ENCODE results near the gene TLN1.

Gene TLN1

DNA sequence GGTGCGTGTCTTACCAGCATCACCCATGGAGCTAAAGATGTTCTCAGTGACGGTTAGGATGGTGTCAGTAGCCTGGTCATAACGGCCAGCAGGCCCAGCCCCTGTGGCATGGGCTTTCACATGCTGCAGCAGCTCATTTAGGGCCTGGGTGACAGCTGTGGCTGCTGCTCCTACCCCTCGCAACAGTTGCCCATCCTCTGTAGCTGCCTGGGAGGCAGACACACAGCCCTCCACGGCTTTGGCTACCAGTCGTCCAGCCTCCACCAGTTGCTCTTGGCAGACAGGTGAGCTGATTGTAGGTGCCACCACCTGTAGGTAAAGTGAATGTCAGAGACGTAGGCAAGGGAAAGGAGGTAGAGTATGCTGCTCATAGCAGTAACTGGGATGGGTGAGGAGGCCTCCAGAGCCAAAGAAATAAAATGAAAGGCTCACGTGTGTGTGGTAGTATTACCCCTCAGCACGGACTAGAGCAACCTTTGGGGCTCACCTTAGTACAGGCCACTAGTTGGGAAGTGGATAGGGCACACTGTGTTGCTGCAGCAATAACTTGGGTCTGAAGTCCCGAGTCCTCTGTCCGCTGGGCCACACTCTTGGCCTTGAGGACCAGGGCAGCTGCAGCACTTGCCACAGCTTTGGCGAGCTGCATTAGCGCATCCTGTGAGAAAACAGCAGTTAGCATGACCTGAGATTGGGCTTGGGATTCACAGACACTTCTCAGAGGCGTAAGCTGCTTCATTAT, 14.7 kb downstream of the TLN1 start:
- H3K4me3 ChIP-seq (replicated peaks; ENCODE audit: low read depth, low read length) = no peak overlapping the region
- TF ChIP-seq, protein P1, sequence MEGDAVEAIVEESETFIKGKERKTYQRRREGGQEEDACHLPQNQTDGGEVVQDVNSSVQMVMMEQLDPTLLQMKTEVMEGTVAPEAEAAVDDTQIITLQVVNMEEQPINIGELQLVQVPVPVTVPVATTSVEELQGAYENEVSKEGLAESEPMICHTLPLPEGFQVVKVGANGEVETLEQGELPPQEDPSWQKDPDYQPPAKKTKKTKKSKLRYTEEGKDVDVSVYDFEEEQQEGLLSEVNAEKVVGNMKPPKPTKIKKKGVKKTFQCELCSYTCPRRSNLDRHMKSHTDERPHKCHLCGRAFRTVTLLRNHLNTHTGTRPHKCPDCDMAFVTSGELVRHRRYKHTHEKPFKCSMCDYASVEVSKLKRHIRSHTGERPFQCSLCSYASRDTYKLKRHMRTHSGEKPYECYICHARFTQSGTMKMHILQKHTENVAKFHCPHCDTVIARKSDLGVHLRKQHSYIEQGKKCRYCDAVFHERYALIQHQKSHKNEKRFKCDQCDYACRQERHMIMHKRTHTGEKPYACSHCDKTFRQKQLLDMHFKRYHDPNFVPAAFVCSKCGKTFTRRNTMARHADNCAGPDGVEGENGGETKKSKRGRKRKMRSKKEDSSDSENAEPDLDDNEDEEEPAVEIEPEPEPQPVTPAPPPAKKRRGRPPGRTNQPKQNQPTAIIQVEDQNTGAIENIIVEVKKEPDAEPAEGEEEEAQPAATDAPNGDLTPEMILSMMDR (IDR thresholded peaks at IDR 0.05; ENCODE audit: low read depth, low read length, missing control alignments) = no peak
- DNase-seq (ENCODE audit: extremely low read depth, low read depth) = no peak

DNA sequence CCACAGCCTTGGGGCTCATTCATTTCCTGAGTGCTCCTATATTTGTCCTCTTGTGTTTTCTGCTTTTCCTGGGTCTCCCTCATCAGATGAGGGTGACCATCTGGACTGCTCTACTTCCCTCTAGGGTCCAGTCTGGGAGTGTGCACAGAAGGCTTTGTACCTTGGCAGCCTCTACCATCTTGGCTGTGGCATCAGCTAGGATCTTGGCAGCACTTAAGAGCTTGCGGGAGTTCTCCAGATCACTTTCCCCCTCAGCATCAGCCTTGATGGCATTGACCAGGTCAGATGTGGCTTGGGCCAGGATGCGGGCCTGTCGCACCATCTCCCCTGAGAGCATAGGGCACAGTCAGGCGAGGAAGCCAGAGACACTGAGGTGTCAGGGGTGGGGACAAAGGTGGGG, 15.8 kb downstream of the TLN1 start:
- TF ChIP-seq, protein P1 (IDR thresholded peaks at IDR 0.05; ENCODE audit: low read depth, low read length, missing control alignments) = no peak
- no peak overlapping the region for H3K4me3 ChIP-seq (replicated peaks; ENCODE audit: low read depth, low read length)
- no peak for DNase-seq (ENCODE audit: extremely low read depth, low read depth)

DNA sequence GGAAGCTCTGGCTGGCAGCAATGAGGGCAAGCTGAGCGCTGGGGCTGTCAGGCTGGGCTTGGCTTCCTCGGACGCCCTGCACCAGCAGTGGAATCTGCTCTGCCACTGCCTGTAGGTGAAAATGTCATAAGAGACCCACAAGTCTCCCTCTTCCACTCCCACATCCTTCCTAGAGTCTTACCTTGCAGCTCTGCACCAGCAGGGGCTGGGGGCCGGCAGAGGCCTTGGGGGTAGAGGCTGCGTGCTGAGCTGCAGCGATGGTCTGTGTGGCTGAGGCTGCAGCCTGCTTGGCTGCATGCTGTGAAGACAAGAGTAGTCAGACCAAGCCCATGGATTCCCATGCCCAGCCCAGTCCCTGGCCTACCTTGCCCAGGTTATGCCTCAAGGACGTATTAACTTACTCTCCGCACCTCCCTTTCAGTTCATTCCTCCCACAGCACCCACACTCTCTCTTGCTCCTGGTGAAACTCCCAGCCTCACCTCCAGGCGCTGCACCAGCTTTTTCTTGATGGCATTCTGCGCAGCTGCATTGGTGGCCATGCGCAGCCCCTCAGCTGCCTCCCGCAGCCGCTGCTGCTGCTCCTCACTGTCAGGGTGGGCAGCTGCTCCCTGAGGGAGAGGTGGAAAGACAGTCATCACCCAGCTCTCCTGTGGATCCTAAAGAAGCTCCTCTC, 17.3 kb downstream of the TLN1 start:
- no peak for DNase-seq (ENCODE audit: extremely low read depth, low read depth)
- H3K4me3 ChIP-seq (replicated peaks; ENCODE audit: low read depth, low read length) = no peak overlapping the region
- TF ChIP-seq, protein P1 (IDR thresholded peaks at IDR 0.05; ENCODE audit: low read depth, low read length, missing control alignments) = no peak

DNA sequence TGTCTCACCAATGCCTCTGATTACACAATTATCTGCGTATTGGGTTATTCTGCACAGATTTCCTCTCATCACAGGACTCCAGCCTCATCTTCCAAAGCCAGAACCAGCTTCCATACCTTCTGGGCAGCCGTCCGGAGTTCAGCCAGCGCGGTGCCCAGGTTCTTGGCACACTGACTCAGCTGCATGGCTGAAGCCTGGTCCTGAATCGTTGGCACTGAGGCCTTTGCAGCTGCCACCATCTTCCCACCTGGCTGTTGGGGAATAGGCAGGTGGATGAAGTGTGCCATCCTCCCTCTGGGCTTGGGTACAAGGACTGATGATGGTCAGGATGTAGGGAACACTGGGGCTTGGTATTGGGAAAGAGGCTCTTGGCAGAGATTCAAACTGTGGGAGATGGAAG, 17.9 kb downstream of the TLN1 start:
- no peak for DNase-seq (ENCODE audit: extremely low read depth, low read depth)
- TF ChIP-seq, protein P1 (IDR thresholded peaks at IDR 0.05; ENCODE audit: low read depth, low read length, missing control alignments) = no peak
- H3K4me3 ChIP-seq (replicated peaks; ENCODE audit: low read depth, low read length) = no peak overlapping the region

DNA sequence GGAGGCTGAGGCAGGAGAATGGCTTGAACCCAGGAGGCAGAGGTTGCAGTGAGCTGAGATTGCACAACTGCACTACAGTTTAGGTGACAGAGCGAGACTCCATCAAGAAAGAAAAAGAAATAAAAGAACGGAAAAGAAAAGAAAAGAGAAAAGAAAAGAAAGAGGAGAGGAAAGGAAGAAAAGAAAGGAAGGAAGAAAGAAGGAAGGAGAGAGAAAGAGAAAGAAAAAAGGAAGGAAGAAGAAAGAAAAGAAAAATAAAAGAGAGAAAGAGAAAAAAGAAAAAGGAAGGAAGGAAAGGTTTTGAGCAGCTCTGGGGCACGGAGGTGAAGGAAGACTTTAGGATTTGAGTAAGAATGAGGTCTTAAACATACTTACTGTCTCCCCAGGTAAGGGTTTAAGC, 18.4 kb downstream of the TLN1 start:
- TF ChIP-seq, protein P1 (IDR thresholded peaks at IDR 0.05; ENCODE audit: low read depth, low read length, missing control alignments) = no peak

DNA sequence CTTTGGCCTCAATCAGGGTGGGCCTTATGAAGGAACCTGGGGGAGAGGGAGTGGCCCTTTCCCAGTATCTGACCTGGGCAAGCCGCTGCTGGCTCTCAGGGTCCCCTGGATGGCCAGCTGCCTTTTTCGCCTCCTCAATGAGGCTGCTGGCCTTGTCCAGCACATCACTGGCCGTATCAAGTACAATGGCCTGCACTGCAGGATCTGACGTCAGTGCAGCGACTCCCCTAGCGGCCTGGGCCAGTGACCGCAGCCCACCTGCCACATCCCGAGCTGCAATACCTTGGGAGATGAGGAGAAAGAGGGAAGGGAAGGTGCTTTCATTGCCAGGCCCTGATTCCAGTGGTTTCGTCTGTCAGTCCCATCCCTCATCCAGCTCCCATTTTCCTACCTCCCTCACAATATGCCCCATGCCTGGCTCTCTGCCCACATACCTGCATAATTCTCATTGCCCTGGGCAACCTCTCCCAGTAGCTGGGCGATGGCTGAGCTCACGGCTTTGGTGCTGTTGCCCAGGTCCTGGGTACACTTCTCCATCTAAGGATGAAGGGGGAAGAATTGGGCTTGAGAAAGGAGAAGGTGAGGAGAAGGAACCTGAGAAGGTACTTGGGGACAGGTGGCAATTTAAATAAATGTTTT, 19.1 kb downstream of the TLN1 start:
- H3K4me3 ChIP-seq (replicated peaks; ENCODE audit: low read depth, low read length) = no peak overlapping the region
- TF ChIP-seq, protein P1 (IDR thresholded peaks at IDR 0.05; ENCODE audit: low read depth, low read length, missing control alignments) = no peak
- no peak for DNase-seq (ENCODE audit: extremely low read depth, low read depth)

More for the DNA sequence above, 18.4 kb downstream of the TLN1 start:
- no peak overlapping the region for H3K4me3 ChIP-seq (replicated peaks; ENCODE audit: low read depth, low read length)
- no peak for DNase-seq (ENCODE audit: extremely low read depth, low read depth)
